NCI-H1105 treated with DMSO at 0.1 percent for 48 hours (cell line): ENCODE results near the gene ARHGAP28.

Experiments
- DNase-seq: peaks from one replicate; lab custom pipeline; 2025; lab: John Stamatoyannopoulos, UW

Gene ARHGAP28

GRCh38 chr18:6729247-6730091, at the start of gene ARHGAP28:
ARHGAP28 (plus strand) TSS chr18:6729716; CDS start chr18:6729822, 106 bp downstream.
- DNase-seq: peak; percentile 63

- DNase-seq: no peak
Measured at GRCh38 chr18:6681331-6681875, 48.1 kb upstream of the ARHGAP28 start.

- DNase-seq: no peak
Measured at GRCh38 chr18:6682437-6683111, 46.9 kb upstream of the ARHGAP28 start.

- DNase-seq: no peak
Measured at GRCh38 chr18:6683112-6683876, 46.2 kb upstream of the ARHGAP28 start.

GRCh38 chr18:6687676-6688075, 41.8 kb upstream of the ARHGAP28 start:
- no peak for DNase-seq

GRCh38 chr18:6708890-6709289, 20.6 kb upstream of the ARHGAP28 start:
- no peak for DNase-seq

- DNase-seq: no peak
Measured at GRCh38 chr18:6711467-6711866, 18.0 kb upstream of the ARHGAP28 start.

- DNase-seq: no peak
Measured at GRCh38 chr18:6712401-6712800, 17.1 kb upstream of the ARHGAP28 start.

GRCh38 chr18:6714010-6714409, 15.5 kb upstream of the ARHGAP28 start:
- no peak for DNase-seq

- no peak for DNase-seq
Measured at GRCh38 chr18:6718267-6718666, 11.2 kb upstream of the ARHGAP28 start.

- no peak for DNase-seq
Measured at GRCh38 chr18:6719098-6719846, 10.2 kb upstream of the ARHGAP28 start.

- DNase-seq: no peak
Measured at GRCh38 chr18:6719910-6720683, 9.4 kb upstream of the ARHGAP28 start.

- no peak for DNase-seq
Measured at GRCh38 chr18:6721755-6722154, 7.8 kb upstream of the ARHGAP28 start.

GRCh38 chr18:6722690-6723089, 6.8 kb upstream of the ARHGAP28 start:
- no peak for DNase-seq

- DNase-seq: no peak
Measured at GRCh38 chr18:6724331-6724730, 5.2 kb upstream of the ARHGAP28 start.

GRCh38 chr18:6728331-6728730, 1.2 kb upstream of the ARHGAP28 start:
- DNase-seq: no peak

GRCh38 chr18:6728809-6729246, 688 bp upstream of the ARHGAP28 start:
- DNase-seq: no peak

GRCh38 chr18:6730416-6731221, 1.1 kb downstream of the ARHGAP28 start:
- DNase-seq: no peak

GRCh38 chr18:6731222-6731596, 1.7 kb downstream of the ARHGAP28 start:
- DNase-seq: peak; percentile 11

GRCh38 chr18:6732952-6733351, 3.4 kb downstream of the ARHGAP28 start:
- DNase-seq: no peak
